Adrenal gland (tissue), 5 donors: ENCODE measurements around the gene FMN2.

ENCODE experiments used
- CTCF ChIP-seq, 6 experiments: fragments of 450-650 bp in 4 of 6; fragments of 200-600 bp in 2 of 6; sonication (generic) in 1 of 6; IDR thresholded peaks; 1 replicate in 5 of 6; 2 replicates in 1 of 6; pipeline versions ENCODE4 v1.5.1 to v1.8.0; 2016 to 2021; ENCODE audit warnings: antibody characterized with exemption in 6 of 6, mild to moderate bottlenecking in 2 of 6, moderate library complexity in 1 of 6
- POLR2A ChIP-seq, 2 donors: fragments of 450-650 bp; IDR thresholded peaks; one replicate each; pipeline ENCODE4 v1.6.1; 2017; ENCODE audit warnings: antibody characterized with exemption in 2 of 2, mild to moderate bottlenecking in 2 of 2, moderate library complexity in 1 of 2
- donor health status: DM: no; HTN: no; CAD: no.

GRCh38 chr1:240457203-240457602 lies 365.5 kb downstream of the FMN2 start:
- TF ChIP-seq CTCF (IDR thresholded peaks at IDR 0.05) (no peak), POLR2A (IDR thresholded peaks at IDR 0.05) (no peak)
